HG03460 (cell line): Measurements from ENCODE around the gene KCNQ1.

Experiments used
- ATAC-seq: cut with Tn5 transposase; IDR thresholded peaks from one replicate; pipeline ENCODE4 v1.9.1; 2021; ENCODE audit not compliant: unreplicated experiment

KCNQ1 gene

GRCh38 chr11:2830030-2830812 is 385.4 kb downstream of the KCNQ1 start:
- ATAC-seq: no peak

- no peak for ATAC-seq
These were observed 386.1 kb downstream of the KCNQ1 start for GRCh38 chr11:2830886-2831285.

GRCh38 chr11:2831781-2832532 is 387.1 kb downstream of the KCNQ1 start:
- no peak for ATAC-seq

GRCh38 chr11:2832533-2833020 is 387.8 kb downstream of the KCNQ1 start:
- ATAC-seq: no peak

GRCh38 chr11:2833051-2833715 is 388.4 kb downstream of the KCNQ1 start:
- no peak for ATAC-seq

GRCh38 chr11:2833716-2834502 is 389.1 kb downstream of the KCNQ1 start:
- ATAC-seq: no peak

GRCh38 chr11:2834503-2835273 is 389.9 kb downstream of the KCNQ1 start:
- no peak for ATAC-seq

- ATAC-seq: no peak
These were observed 390.5 kb downstream of the KCNQ1 start for GRCh38 chr11:2835296-2835695.

GRCh38 chr11:2835751-2836150 is 390.9 kb downstream of the KCNQ1 start:
- no peak for ATAC-seq

- no peak for ATAC-seq
These were observed 391.7 kb downstream of the KCNQ1 start for GRCh38 chr11:2836315-2837095.

- no peak for ATAC-seq
These were observed 392.3 kb downstream of the KCNQ1 start for GRCh38 chr11:2837096-2837601.

GRCh38 chr11:2837651-2838050 is 392.8 kb downstream of the KCNQ1 start:
- ATAC-seq: no peak

GRCh38 chr11:2838091-2838490 is 393.3 kb downstream of the KCNQ1 start:
- no peak for ATAC-seq

- no peak for ATAC-seq
These were observed 394.0 kb downstream of the KCNQ1 start for GRCh38 chr11:2838676-2839294.

GRCh38 chr11:2839395-2839943 is 394.7 kb downstream of the KCNQ1 start:
- no peak for ATAC-seq

- ATAC-seq: no peak
These were observed 396.8 kb downstream of the KCNQ1 start for GRCh38 chr11:2841411-2842190.

- no peak for ATAC-seq
These were observed 398.1 kb downstream of the KCNQ1 start for GRCh38 chr11:2842876-2843275.

GRCh38 chr11:2843551-2843950 is 398.7 kb downstream of the KCNQ1 start:
- no peak for ATAC-seq
